22Rv1 (cell line): ENCODE measurements around the gene TRPV5.

Experiments used
- ZFX ChIP-seq: fragments of 450-650 bp; IDR thresholded peaks from 2 replicates; pipeline ENCODE4 v1.6.1; 2017; ENCODE audit warnings: antibody characterized with exemption, borderline replicate concordance
- TF ChIP-seq, protein P1 (sequence below): fragments of 450-650 bp; IDR thresholded peaks from 2 replicates; pipeline ENCODE4 v1.5.1; 2017; ENCODE audit warnings: mild to moderate bottlenecking

DNA sequence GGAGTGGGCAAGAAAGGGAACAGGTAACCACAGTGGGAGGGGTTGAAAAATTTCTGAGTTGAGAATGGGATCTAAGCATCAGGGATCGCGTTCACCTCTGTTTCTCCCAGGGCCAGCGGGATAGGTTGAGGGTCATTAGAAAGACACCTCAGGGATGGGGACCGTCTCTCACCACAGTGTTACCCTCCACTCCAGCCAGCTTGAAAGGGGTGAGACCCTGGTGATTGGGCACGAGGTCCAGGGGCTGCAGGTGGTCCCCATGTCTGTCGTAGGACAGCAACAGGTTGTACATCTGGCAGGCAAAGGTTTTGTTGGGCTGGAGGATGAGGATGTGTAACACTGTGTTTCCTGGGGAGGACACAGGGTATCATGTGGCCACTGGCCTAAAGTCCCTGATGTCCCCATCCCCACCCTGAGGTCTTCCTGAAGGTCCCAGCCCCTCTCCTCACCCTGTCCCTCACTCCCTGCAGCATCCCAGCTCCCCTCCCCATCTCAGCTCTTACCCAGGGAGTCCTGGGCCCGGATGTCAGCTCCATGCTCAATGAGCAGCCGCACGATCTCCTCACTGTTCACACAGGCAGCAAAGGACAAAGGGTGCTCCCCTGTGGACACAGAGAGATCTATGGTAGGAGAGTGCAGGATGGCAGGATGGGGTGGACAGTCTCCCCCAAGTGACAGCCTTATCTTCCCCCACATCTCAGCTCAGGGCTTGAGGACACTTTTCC lies 57.1 kb downstream of the TRPV5 start:
- TF ChIP-seq, protein P1, sequence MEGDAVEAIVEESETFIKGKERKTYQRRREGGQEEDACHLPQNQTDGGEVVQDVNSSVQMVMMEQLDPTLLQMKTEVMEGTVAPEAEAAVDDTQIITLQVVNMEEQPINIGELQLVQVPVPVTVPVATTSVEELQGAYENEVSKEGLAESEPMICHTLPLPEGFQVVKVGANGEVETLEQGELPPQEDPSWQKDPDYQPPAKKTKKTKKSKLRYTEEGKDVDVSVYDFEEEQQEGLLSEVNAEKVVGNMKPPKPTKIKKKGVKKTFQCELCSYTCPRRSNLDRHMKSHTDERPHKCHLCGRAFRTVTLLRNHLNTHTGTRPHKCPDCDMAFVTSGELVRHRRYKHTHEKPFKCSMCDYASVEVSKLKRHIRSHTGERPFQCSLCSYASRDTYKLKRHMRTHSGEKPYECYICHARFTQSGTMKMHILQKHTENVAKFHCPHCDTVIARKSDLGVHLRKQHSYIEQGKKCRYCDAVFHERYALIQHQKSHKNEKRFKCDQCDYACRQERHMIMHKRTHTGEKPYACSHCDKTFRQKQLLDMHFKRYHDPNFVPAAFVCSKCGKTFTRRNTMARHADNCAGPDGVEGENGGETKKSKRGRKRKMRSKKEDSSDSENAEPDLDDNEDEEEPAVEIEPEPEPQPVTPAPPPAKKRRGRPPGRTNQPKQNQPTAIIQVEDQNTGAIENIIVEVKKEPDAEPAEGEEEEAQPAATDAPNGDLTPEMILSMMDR = no peak
- TF ChIP-seq ZFX = no peak
